Posterior cingulate gyrus (tissue), 11 donors: ENCODE results near the gene ABCA1.
A peak's percentile ranks its signal among the peaks of the same experiment; 100 is the strongest.
"Not testable (repeated sequence)": the region's sequence is repeated elsewhere in the genome, so short reads cannot be mapped to it uniquely, and the experiment has no call there.

Experiments used
- DNase-seq, 10 donors: peaks; one replicate each; pipeline versions ENCODE4 v3.0.0 to v3.0.0-alpha.2; 2020 to 2021; ENCODE audit warnings: mixed read lengths in 3 of 10
- intact Hi-C: fragments of 100-400 bp; cut with DNase I; formaldehyde crosslinking; loops from one replicate; pipeline ENCODE4 v1.15.1; 2023

The ABCA1 gene

DNA sequence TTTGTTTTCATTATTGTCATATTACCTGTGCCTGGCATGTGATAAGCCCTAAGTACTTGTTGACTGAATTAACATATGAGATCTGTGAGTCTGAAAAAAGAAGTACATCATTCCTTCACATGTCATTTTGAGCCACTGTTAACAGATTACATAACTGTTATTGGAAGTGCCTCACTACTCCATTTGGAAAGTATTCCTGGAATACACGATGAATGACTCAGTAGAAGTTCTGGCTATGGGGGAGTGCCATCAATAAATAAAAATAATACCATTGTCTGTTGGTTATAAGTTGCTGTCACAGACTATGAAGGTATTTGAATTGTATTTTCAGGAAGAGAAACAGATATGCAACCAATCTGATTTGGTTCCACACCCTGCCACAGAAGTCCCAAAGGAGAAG is 151.2 kb downstream of the ABCA1 start:
- DNase-seq: no peak
- intact Hi-C loops: no loop called here

DNA sequence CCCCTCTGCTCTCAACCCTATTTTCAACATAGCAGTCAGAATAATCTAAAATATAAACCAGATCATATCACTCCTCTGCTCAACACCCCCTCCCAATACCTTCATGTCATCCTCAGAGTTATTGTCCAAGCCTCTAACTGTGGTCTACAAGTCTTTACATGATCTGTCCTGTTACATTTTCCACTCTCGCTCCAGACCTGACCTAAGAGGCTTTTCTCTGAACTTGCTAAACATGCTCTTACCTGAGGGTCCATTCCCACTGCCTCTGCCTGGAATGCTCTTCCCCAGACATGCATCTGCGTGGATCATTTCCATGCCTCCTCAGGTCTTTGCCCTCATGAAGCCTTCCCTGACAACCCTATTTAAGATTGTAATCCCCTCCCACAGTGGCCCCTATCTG is 152.0 kb downstream of the ABCA1 start:
- intact Hi-C loops: no loop called here
- no peak for DNase-seq

DNA sequence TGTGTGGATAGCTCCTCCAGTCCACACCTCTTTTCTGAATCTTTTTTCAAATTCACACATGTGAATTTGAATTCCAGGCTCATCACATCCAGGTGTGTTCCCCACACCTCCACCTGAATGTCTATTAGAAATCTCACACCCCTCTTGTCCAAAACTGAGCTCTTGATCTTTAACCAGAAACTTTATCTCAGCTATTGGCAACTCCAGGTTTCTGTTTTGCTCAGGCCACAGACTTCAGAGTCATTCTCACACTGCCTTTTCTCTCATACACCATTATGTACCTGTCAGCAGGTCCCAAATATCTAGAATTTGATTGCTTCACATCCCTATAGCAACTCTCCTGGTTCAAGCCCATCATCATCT is 152.4 kb downstream of the ABCA1 start:
- intact Hi-C loops: no loop called here
- no peak for DNase-seq

DNA sequence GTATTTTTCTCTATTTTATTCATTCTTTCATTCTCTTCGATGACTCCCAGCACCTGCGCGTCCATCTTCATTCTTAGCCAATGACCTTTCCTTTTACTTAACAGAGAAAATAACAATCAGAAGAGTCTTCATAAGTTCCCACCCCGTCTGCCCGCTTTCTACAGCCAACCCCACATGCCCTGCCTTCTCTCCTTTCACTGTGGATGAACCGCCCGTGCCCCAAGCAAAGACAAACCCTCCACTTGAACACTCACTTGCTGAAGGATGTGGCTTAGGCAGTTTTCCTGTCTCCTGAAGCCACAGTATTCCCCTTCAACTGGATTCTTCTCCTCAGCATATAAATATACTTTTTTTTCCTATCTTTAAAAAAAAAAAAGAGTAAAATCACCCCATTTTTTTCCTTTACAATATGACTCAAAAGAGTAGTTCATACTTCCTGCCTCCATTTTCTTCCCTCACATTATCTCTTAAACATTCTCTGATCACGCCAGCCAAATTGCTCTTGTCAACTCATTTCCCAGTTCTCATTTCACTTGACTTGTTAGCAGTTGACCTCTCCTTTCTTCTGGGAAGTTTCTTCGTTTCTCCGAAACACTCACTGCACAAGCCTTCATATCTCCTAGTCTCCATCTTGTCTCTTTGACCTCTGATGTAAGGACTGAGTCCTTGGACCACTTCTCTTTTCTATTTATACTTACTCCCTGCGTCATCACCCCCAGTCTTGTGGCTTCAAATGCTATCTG is 153.0 kb downstream of the ABCA1 start:
- DNase-seq: no peak
- intact Hi-C loops: no loop called here

DNA sequence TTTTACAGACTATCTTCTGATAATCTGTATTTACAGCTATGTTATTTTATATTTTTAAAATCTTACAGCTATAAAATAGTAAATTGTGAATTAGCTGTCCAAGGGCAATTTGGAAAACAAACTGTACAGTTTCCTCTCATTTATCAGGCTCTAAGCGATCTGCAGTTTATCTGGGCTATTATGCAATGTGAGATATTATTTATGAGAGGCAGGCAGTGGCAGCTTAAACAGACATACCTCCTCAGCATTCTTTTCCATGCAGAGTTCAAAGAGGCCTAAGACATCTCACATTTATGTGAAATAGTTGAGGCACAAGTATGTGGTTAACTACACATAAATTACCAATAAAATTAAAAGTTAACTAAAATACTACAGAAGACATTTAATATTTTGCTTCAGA is 153.8 kb downstream of the ABCA1 start:
- intact Hi-C loops: no loop called here

DNA sequence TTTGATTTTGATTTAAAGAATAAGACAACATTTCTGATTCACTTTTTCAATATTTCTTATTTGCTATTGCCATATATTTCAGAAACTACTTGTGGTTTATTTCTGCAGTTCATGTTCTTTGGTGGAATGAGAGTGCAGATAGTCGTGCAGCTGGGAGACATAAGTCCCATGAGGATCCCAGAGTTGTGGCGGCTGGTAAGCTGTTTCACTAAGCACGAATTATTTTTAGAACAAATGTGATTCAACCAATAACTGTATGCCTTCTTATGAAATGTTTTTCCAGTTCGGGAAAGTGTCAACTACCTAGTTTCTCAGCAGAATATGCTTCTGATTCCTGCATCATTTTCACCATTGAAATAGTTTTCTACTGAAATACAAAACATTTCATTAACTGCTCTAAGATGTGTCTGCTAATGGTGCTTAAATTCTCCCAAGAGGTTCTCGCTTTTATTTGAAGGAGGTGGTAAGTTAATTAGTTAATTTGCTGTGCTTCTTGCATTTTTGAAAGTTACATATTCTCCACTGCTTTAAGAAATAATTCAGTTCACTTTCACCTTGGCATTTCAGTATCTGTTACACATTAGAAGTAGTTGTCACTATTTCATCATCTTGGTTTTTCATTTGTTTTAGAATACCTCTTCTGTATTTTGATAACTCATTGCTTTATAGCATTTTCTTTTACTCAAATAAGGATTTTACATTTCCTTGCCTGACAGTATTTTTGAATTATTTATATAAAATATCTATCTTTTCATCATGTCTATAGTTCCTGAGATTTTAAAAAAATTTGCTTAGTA is 155.0 kb downstream of the ABCA1 start:
- intact Hi-C loops: no loop called here

More for the DNA sequence above, 153.8 kb downstream of the ABCA1 start:
- DNase-seq: no peak

DNA sequence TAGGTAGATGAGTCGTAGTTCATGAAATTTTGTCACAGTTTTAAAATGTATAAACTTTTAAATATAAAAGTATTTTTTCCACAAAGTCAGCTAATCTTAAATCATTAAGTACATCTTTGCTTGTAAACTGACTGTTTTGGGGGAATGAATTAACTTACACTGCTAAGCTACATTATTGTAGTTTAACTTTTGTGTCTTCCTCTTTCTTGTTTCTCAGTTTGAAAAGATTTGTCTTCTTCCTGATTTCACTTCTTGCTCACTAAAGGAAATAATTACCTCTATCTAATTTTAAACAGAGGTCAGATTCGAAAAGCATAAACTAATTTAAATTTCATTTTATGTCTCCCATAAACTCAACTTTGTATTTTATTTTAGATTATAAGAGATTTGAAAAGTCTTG is 158.3 kb downstream of the ABCA1 start:
- no peak for DNase-seq
- intact Hi-C loops: no loop called here

More for the DNA sequence above, 155.0 kb downstream of the ABCA1 start:
- no peak for DNase-seq

DNA sequence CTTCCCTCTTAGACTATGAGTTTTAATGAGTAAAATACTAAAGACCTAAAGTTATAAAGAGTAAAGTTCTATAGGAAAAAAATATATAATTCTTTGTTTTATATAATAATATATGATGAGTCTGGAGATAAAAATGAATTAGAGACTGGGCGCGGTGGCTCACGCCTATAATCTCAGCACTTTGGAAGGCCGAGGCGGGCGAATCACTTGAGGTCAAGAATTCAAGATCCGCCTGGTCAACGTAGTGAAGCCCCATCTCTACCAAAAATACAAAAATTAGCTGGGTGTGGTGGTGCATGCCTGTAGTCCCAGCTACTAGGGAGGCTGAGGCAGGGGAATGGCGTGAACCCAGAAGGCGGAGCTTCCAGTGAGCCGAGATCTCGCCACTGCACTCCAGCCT is 158.9 kb downstream of the ABCA1 start:
- intact Hi-C loops, DNase-seq: not testable (repeated sequence)

DNA sequence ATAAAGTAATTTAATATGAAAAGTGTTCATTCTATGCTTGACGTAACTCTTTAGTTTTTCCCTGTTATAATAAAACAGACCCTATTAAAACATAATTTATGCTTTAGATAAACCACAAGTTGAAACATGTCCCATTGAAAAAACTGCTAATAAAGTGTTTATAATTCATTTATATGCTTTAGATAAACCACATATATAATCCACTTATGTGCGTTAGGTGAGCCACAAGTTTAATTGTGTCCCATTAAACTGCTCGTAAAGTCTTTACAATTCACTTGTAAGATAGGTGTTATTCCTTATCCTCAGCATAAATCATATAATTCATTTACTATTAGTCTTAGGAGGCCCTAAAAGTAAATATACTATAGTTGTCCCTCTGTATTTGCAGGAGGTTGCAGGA is 160.4 kb downstream of the ABCA1 start:
- intact Hi-C loops: no loop called here
- DNase-seq: no peak

DNA sequence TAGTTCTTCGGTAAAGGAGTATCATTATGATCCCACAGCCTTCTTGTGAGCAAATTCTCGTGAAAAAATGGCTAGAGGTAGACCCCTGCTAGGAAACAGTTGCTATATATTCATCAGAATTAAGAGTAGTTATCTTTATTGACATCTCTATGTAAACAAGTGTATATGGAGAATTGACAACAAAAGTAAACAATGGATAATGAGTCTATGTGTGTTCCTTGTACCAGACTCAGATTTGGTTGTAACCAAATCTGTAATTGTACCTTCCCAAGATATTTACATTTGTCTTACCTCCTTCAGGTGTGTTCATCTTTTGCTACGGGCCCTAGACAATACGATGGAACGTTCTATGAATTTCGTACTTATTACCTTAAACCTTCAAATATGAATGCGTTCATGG is 161.9 kb downstream of the ABCA1 start:
- DNase-seq: no peak
- intact Hi-C loops: no loop called here

DNA sequence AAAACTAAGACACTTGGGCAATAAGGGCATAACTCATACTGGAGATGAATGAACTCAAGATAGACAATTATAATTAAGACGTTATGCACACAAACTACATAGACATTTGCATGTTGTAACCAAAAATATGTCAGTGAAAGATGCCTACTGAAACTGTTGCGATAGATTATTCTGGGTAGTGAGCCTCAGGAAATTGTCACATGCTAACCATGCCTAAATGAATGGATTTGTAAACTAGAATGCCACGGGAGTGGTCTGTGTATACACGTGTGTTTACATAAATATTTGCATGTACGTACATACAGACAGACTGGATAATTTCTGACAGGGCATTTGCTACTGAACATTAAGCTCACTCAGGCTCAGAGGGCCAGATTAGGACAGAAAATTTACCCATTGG is 162.8 kb downstream of the ABCA1 start:
- intact Hi-C loops: no loop called here
- DNase-seq: no peak

DNA sequence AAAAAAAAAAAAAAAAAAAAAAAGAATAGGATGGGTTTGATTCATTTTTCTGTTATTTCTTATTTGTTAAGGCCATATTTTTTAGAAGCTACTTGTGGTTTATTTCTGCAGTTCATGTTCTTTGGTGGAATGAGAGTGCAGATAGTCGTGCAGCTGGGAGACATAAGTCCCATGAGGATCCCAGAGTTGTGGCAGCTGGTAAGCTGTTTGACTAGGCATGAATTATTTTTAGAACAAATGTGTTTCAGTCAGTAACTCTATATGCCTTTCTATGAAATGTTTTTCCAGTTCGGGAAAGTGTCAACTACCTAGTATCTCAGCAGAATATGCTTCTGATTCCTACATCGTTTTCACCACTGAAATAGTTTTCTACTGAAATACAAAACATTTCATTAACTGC is 169.0 kb downstream of the ABCA1 start:
- intact Hi-C loops: no loop called here
- no peak for DNase-seq

DNA sequence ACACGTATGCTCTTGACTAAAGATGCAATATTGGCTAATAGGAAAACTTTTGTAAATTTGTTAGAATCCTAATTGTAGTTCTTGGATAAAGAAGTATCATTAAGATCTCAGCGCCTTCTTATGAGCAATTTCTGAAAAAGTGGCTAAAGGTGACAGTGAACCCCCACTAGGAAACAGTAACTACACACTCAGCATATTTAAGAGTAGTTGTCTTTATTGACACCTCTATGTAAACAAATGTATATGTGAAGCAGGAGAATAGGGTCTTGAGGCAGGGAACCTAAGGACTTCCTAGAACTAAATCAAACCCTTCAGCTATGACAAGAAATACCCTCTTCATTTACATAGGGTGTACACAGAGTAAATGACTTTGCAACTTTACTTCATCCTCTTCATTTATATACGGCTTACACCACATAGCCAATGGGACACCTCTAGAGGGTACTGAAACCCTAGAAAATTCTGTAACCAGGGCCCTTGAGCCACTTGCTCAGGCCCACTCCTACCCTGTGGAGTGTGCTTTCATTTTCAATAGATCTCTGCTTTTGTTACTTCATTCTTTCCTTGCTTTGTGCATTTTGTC is 177.7 kb downstream of the ABCA1 start:
- no peak for DNase-seq
- intact Hi-C loops: no loop called here

DNA sequence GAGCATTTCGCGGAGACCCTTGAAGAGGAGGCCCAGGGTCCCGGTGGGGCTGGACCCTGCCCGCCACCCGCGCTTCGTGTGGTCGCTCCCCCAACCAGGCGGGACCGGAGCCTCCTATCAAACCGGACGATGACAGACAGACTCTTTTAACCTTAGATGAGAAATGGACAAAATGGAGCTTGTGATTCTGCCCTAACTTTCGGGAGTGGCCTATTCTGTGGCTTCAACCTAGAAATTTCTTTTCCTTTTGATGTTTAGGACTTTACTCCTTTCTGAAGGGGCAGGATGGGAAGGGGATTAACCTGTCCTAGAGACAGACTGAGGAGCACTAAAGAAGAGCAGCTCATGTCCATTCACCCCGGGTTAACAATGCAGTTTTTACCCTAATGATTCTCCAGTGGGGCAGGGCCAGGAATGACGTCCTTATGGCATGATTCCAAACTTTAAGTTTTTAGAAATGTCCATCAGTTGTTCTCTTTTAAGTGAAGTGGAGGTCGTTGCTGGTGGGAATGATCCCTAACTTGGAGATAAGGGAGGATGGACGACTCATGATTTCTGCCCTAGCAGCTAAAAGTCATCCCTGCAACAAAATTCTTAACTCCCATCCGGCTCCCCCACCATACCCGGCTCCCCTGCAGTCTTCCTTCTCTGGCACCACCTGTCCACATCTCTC is 179.5 kb downstream of the ABCA1 start:
- intact Hi-C loops: loop anchor here (5.0 kb wide), 1 partner anchor 656 kb away; the partner anchor contains the start of gene SMC2

DNA sequence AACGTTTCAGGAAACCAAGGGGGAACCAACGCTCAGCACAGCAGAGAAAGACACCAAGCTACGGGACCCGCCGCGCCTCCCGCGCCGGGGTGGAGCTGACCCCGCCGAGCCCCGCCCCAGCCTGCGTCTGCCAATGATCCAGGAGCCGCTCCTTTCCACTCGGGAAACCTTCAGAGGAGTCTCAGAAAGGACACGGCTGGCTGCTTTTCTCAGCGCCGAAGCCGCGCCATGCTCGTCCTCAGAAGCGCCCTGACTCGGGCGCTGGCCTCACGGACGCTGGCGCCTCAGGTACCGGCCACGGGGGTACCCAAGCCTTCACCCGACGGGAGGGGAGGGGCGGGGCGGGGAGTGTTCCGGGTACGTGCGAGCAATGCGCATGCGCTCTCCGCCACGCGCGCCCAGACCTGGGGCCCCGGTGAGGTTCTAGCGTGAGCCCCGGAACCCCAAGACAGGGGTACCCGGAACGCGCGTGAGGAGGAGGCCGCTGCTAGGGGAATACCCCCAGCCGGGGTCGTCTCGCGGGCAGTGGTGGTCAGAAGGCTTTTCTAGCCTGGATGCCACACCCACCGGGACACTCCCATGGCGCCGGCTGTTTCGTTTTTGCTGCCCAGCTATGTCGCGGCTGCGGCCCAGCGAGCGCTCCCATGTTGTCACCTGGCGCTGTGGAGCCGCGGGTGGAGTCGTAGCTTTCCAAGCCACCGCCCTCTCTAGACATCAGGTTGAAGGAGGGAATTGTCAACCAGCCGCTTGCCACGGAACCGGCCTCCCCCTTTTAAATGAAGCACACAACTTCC is 180.2 kb downstream of the ABCA1 start, which contains the start of gene NIPSNAP3A:
NIPSNAP3A (plus strand) TSS at position 119 of the 794 bp plus-strand sequence; CDS start at position 229, 110 bp downstream.
- DNase-seq: peak; percentile 73 to 98 (median 88)
- intact Hi-C loops: loop anchor here (5.0 kb wide), 1 partner anchor 655 kb away; the partner anchor contains the start of gene SMC2

More for the DNA sequence above, 179.5 kb downstream of the ABCA1 start:
- DNase-seq: no peak

DNA sequence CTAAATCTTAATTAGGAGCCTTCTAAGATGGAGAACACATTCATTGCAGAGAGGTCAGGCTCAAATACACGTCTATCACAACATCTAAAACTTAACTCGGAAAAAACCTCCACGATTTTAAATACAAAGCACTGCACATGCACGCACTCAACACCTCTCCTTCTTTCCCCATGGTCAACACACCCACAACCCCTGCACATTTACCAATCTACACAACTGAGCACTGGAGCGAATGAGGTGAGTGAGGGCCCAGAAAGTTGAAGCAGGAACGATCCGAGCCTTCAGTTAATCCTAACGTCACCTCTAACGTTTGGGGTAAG is 180.8 kb downstream of the ABCA1 start:
- DNase-seq: no peak
- intact Hi-C loops: loop anchor here (5.0 kb wide), 1 partner anchor 655 kb away; the partner anchor contains the start of gene SMC2

DNA sequence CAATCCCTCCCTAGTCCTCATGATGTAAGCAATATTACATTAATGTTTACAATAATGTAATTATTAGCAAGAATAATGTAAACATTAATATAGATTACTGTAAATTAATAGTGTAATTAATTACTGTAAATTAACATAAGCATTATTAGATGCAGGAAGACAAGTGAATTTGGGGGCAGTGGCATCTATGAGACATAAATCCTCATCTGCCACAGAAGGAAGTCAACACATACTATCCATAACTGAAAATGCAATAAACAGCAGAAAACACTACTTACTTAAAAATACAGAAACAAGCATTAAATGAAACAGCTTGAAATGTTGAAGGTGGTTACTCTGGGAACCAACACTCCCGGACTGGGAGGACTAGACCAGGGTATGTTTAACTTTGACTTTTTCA is 181.2 kb downstream of the ABCA1 start:
- intact Hi-C loops: loop anchor here (5.0 kb wide), 1 partner anchor 654 kb away; the partner anchor contains the start of gene SMC2
- no peak for DNase-seq

DNA sequence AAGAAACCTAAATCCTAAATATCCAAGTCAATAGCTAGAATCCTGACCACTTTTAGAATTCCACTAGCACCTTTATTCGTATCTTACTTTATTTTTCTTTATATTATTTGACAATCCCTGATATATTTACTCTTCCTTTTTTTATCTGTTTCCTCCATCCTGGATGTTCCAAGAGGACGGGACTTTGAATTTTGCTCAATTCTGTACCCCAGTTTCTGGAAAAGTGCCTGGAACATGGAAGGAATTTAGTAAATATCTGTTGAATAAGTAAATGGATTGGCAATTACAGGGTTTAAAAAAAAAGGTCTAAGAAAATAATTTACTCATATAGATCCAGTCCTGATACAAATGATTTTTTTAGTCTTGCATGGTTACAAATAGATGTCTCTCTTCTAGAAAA is 181.7 kb downstream of the ABCA1 start:
- DNase-seq: no peak
- intact Hi-C loops: loop anchor here (5.0 kb wide), 1 partner anchor 654 kb away; the partner anchor contains the start of gene SMC2

DNA sequence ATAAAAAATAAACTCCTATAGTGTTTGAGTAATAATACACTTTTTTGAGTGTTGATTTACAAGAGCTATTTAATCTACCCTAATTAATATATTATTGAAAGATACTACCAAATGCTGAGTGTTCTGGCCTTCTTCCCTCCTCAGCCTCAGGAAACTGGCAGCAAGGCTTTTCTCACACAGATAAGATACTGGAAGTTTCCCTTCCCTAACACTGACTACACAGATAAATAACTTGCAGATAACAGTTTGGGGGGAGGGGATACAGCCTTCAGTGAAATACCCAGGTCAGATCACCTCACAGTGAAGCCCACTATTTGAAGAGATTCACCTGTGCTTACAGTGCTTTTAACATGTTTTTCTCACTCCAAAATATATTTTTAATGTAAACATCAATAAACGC is 182.1 kb downstream of the ABCA1 start:
- DNase-seq: no peak
- intact Hi-C loops: loop anchor here (5.0 kb wide), 1 partner anchor 654 kb away; the partner anchor contains the start of gene SMC2
